ENCODE results near the gene CMTM2.
"Not testable (repeated sequence)": the region's sequence is repeated elsewhere in the genome, so short reads cannot be mapped to it uniquely, and the experiment has no call there.

The CMTM2 gene

GRCh38 chr16:66553223-66553622 is 26.0 kb upstream of the CMTM2 start:
- DNase-seq, result no peak

DNA sequence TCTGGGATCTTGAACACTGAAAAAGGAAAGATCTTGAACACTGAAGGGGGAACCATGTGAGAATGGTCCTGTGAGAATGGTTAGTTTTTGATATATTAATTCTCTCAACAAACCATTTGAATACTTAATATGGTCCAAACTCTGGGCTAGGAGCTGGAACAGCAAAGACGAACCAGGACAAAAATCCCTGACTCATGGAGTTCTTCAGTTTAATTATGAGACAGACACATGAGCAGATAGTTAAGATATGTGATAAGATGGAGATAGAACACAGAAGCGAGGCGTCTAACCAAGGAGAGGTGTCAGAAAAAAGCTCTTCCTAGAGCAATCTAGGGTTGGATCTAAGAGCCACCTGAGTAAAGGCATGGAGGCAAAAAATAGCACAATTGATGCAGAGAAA is 25.2 kb upstream of the CMTM2 start:
- DNase-seq, result no peak

DNA sequence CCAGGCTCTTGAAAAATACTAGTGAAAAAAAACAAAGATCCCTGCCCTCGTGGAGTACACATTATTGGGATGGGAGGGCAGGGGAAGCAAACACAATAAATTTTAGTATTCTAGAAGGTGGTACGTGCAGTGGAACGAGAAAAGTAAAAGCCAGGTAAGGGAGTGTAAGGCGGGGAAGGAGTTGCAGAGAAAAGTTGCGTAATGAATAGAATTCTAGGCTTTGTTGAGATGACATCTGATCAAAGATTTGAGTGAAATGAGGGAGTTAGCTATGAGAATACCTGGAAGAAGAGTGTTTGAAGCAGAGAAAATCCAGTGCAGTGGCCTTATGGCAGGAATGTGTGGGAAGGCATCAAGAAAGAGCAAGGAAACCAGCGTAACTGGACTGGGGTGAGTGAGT is 24.8 kb upstream of the CMTM2 start:
- no peak for DNase-seq

- DNase-seq, result no peak
Observed at GRCh38 chr16:66560107-66560506, 19.2 kb upstream of the CMTM2 start.

DNA sequence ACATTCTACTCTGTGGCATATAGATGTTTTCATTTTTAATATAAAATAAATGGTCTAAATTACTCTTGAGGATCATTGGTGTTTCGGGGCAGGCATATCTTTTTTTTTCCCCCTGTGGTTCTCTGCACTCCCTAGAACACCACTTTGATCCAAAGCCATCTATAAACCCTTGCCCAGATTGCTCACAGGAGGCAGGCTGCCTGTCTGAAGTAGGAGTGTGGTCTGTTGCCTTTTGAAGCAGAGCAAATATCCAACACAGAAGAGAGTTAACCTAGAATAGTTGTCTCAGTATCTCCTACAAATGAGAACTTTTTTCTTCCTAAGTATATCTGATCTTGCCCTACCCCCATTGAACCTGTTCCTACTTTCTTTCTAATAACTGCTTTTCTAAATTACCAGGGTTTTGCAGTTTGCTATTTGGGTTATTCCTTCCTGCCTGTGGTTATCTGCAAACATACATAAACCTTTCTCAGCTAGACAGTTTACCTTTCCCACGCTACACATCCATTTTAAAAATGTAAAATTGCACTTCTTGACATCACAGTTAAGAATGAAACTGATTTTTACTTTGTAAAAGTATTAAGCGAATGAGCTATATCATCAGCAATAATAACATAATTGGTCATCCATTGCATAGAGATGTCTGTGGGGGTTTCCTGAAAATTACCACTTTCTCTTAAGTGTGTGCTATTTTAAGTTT is 17.7 kb upstream of the CMTM2 start:
- no peak for DNase-seq

DNA sequence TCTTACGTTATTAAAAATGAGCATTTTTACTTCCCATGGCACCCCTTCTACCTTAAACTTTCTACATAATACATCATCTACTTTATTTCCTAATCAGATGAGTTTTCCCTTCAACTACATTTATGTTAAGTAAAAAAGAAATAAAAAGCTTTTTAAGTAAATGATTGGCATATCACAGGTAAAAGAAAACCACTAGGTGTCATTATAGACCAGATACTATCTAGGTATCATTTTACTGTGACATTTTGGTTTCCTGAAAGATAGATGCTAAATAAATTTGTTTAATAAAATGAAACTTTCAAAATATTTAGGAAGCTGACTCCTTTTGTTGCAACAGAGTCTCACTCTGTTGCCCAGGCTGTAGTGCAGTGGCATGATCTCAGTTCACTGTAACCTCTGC is 16.9 kb upstream of the CMTM2 start:
- DNase-seq, result no peak

- no peak for DNase-seq
Observed at GRCh38 chr16:66562986-66563385, 16.3 kb upstream of the CMTM2 start.

GRCh38 chr16:66563574-66564334 is 15.5 kb upstream of the CMTM2 start:
- no peak for DNase-seq

GRCh38 chr16:66566051-66566901 is 13.0 kb upstream of the CMTM2 start, which contains the start of gene CMTM1:
Gene CMTM1 (plus strand): TSS chr16:66566439. CDS start chr16:66566514, 75 bp downstream.
- no peak for DNase-seq

DNA sequence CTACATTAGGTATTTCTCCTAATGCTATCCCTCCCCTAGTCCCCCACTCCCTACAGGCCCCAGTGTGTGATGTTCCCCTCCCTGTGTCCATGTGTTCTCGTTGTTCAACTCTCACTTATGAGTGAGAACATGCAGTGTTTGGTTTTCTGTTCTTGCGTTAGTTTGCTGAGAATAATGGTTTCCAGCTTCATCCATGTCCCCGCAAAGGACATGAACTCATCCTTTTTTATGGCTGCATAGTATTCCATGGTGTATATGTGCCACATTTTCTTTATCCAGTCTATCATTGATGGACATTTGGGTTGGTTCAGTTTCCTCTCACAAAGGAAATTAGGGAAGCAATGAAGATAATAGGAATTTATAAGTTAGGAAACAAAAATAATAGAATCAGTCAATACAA is 12.0 kb upstream of the CMTM2 start:
- DNase-seq, result not testable (repeated sequence)

- DNase-seq, result no peak
Observed at GRCh38 chr16:66568355-66568754, 10.9 kb upstream of the CMTM2 start.

GRCh38 chr16:66569131-66569530 is 10.1 kb upstream of the CMTM2 start:
- no peak for DNase-seq

DNA sequence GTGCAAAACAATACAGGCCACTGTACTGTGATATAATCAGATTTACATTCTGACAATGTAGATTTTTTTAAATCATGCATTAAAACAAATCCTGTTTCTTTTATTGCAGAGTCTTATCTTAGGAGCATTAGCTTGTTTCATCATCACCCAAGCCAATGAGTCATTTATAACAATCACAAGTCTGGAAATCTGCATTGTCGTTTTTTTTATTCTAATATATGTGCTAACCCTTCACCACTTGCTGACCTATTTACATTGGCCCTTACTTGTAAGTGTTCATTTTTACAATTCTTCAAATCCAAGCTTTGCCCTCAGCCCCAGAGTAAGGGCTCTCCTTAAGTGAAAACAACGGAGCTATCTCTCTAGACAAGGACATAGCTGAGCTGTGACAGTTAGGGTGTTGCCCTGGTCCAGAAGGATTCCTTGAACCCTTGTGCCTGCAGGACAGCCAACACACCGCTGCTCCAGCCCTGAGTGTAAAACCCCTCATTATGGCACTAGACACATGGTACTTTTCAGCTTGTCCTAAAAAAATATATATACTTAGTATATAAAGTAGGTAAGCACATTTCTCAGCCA is 9.3 kb upstream of the CMTM2 start:
- DNase-seq, result no peak

DNA sequence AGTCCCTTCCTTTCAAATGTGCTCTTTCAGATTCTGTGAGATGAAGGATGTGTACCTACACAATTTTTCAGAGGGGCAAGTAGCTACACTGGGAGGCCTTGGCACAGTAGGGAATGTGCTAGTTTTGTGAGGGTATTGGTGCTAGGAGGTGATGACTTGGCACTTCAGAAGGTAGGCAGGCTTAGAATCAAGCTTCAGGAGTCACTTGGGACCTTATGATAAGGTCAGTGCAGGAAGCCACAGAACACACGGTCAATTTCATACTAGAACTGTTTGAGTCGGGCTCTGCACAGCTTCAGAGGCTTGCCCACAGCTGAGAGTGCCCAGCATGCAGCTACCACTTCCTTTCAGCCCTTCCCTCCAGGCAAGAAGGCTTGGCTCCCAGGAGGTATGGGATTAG is 6.9 kb upstream of the CMTM2 start:
- no peak for DNase-seq

DNA sequence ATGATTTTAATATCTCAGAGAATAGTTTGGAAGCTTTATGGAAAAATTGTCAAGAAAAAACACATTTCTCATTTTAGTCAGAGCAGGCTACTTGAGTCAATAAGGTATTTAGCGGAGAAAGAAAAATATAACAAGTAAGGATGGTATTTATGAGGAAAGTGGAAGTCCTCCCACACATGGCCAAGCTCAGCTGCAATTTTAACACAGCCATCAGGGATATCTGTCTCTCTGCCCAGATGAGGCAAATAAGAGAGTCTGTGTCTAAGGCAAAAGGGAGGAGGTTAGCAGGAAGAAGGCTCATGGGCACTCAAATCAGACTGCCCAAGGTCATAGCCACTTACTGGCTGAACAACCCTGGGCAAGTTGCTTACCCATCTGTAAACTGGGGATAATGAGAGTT is 5.2 kb upstream of the CMTM2 start:
- DNase-seq, result no peak

GRCh38 chr16:66574531-66574930 is 4.7 kb upstream of the CMTM2 start:
- DNase-seq, result no peak

GRCh38 chr16:66575060-66575459 is 4.2 kb upstream of the CMTM2 start:
- no peak for DNase-seq

DNA sequence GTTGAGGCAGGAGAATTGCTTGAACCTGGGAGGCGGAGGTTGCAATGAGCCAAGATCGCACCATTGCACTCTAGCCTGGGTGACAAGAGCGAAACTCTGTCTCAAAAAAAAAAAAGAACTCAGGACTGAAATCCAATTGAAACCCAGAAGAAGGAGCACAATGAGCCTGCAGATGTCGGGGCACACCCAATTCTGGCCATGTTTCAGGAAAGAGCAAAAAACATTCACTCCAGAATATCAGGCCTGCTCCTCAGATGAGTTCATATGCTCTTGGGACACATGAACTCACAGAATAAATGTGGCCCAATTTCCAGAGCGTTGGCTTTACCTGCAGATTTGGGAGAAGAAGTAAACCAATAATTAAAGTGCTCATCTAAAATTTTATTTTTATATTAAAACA is 3.0 kb upstream of the CMTM2 start:
- DNase-seq, result no peak

DNA sequence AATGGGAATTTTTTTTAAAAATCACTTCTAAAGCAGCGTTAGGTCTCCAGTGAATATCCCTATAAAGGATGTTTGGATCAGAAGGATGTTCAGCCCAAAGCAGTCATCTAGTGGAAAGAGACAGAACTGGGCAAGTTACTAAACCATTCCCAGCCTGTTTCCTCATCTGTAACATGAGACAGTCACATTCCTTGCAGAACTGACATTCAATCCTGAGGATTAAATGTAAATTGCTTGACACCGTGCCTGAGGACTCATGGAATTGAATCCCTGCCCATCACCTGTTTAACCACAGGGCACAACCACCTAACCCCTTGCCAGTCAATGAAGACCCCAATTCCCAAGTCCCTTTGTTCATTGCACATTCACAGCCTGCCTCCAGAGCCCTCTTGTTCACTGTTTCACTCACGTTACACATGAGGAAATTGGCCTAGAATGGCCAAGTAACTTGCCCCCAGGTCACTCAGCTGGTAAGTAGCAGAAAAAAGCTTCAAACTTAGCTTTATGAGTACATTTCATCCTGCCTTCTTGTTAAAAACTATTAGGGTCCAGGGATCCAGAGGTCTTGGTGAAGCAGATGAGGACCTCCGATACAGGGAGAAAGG is 1.4 kb downstream of the CMTM2 start:
- peak; percentile 47 for DNase-seq

GRCh38 chr16:66581246-66581952 is 2.1 kb downstream of the CMTM2 start:
- DNase-seq, result no peak

DNA sequence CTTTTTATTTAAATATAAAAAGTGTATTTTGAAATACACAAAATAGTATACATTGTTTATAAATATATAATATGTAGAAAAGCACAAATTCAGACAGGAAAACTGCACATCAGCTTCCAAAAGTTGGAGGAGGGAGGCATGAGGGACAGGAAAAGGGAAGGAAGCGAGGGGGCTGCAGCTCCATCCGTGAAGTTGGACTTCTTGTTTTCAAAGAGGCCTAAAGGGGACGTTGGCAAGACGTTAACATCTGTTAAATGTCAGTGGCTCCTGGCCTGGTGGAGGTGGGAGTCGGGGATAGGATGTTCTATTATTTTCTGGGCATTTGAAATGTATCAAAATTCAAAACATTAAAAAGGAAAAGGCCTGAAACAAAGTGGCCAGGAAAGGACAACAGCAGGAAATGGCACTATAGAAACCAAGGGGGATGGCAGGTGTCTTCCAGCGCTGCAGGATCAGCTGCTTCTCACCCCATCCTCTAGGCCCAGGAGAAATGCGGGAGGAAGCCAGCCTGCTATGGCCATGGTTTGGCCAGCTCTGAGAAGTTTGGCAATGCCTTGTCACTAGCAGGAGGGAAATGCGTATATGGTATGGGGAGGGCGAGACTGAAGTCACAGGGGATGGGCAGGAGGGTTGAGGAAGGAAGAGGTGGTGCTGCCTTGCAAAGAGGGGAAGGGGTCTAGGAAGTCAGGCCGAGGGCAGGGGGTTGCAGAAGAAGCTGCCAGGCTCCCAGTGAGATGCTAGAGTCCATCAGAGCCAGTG is 6.4 kb downstream of the CMTM2 start:
- no peak for DNase-seq

Data from left hindlimb (tissue), 1 donor.